WI38 (cell line): ENCODE data around the gene PIGT.

Experiments
- H3K4me3 ChIP-seq: 2 replicates; pipeline ENCODE4 v1.5.1; 2011; ENCODE audit warnings: low read depth, mild to moderate bottlenecking, control low read depth, low read length
- CTCF ChIP-seq: IDR thresholded peaks from 2 replicates; pipeline ENCODE4 v1.5.1; 2012; ENCODE audit warnings: low read depth, mild to moderate bottlenecking, control low read depth, low read length

PIGT gene

DNA sequence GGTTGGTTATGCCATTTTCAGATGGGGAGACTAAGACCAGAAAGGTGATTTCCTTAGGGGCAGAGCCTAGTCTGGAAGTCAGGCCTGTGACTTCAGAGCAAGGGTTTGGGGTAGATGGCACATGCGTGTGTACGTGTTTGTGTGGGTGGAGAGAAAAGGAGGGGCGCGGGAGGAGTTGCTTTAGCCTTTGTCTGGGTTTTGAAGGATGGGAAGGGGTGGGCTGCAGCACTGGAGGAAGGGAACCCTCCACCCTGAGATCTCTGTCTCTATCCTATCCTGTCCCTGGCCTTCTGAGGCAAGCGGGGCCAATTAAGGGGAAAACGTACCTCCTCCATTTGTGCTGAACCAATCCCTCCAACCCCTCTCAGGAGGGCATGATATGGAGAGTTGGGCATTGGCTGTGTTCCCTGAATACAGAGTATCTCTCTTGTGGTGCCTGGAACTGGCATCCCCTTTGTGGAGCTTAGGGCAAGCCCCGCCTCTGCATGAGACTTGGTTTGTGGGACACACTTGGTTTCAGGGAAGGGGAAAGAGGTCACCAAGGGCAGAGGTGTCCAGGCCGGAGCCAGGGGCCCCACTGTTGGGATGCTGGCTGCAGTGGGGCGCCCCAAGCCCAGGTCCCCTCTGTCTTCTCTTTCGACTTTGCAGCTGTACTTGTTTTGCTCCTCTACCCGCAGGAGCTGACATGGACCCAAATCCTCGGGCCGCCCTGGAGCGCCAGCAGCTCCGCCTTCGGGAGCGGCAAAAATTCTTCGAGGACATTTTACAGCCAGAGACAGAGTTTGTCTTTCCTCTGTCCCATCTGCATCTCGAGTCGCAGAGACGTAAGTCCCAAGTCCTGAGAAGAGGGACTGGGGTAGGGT, 7.9 kb upstream of the PIGT start, which contains the start of gene DBNDD2:
DBNDD2 (plus strand) TSS at position 507 of the 863 bp plus-strand sequence; CDS start at position 686, 179 bp downstream.
- peak within 1 kb of the TSS; percentile 70 for H3K4me3 ChIP-seq
- no peak for TF ChIP-seq CTCF

DNA sequence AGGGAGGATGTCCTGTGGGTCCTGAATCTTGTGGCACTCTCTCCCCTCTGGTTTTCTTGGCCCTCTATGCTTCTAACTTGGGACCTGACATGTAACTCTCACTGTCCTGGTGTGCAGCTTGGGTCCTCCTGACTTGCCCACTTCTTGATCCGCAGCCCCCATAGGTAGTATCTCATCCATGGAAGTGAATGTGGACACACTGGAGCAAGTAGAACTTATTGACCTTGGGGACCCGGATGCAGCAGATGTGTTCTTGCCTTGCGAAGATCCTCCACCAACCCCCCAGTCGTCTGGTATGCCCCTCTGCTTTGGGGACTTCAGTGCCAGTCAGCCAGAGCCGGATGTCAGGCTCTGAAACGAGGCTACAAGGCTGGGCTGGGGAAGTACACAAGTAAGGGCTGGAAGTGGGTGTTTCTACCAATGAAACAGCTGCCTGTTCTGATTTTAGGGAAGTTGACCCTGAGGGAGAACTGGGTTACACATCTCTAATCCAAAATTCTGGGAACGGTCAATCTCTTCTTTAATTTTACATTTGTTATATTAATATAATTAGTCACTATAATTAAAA, 7.2 kb upstream of the PIGT start:
- no peak overlapping the region for H3K4me3 ChIP-seq
- TF ChIP-seq CTCF, result no peak

DNA sequence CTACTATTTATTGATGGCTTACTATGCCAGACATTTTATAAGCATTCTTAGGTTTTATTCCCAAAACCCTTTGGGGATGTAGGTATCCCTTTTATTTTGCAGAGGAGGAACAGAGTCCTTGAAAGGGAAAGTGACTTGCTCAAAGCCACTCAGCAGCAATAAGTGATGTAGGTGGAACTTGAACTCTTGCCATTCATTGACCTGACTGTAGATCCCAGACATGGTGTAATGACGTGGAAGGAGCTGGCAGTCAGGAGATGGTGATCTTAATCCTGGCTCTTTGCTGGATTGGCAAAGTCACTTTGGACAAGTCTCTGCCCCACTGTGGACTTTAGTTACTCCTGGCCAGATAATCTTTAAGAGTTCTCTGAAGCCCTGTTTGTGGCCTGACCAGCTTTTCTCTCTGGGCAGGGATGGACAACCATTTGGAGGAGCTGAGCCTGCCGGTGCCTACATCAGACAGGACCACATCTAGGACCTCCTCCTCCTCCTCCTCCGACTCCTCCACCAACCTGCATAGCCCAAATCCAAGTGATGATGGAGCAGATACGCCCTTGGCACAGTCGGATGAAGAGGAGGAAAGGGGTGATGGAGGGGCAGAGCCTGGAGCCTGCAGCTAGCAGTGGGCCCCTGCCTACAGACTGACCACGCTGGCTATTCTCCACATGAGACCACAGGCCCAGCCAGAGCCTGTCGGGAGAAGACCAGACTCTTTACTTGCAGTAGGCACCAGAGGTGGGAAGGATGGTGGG, 6.2 kb upstream of the PIGT start:
- TF ChIP-seq CTCF, result no peak

GRCh38 chr20:45410887-45411286, 5.1 kb upstream of the PIGT start:
- no peak overlapping the region for H3K4me3 ChIP-seq
- no peak for TF ChIP-seq CTCF

More for the DNA sequence above, 6.2 kb upstream of the PIGT start:
- no peak overlapping the region for H3K4me3 ChIP-seq

DNA sequence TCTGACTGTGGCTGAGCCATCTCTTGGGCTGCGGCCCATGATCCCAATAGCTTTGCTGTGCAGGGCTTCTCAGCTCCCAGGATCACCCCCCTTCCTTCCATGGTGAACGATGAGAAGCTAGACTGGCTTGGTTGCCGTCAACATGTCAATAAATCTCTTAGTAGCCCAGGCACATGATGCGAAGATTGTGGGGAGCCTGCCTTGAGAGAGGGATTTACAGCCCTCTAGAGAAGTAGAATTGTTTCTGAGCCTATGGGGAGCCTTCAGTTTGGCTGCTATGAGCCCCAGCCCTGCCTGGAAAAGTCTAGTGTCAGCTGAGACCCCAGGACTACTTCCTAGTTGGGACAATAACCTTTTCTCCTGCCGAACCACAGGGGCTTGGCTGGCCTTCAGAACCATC, 3.3 kb upstream of the PIGT start:
- H3K4me3 ChIP-seq, result no peak overlapping the region
- no peak for TF ChIP-seq CTCF

DNA sequence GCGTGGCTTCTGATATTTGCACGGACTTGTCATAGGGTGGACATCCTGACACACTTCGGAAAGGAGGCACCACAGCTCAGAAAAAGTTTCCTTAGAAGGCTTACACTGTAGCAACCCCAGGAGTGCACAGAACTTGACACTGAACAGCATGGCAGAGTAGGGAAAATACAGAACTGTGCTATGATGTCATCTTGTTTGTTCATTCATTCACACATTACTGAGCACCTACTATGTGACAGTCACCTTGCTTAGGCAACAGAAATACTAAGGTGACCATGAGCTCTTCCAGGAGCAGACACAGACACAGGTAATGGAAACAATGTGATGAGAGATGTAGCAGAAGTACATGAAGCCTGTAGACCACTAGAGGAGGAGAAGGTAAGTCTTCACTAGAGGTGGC, 2.5 kb upstream of the PIGT start:
- H3K4me3 ChIP-seq, result no peak overlapping the region
- TF ChIP-seq CTCF, result no peak

DNA sequence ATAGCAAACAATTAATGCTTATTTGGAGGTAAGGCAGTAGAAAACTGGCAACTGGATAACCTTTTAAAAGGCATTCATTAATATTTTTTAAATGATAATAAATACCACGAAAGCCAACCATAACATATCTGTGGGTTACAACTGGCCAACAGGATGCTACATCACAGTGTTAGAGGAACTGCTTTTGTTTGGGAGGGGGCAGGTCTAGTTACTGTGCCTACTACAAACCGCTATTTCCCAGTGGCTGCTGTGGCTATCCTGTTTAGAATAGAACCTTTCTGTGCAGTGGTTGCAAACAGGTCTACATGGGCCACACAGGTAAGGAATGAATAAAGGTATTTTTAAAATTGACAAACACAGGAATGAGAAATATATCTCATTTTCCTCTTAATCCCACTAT, 976 bp downstream of the PIGT start:
- TF ChIP-seq CTCF, result no peak
- peak overlapping the region; percentile 81 for H3K4me3 ChIP-seq
